GM19324 (cell line): ENCODE data around the gene MOK.
A peak's percentile ranks its signal among the peaks of the same experiment; 100 is the strongest.
"Not testable (repeated sequence)": the region's sequence is repeated elsewhere in the genome, so short reads cannot be mapped to it uniquely, and the experiment has no call there.

Experiments
- ATAC-seq: cut with Tn5 transposase; IDR thresholded peaks from one replicate; pipeline ENCODE4 v1.9.1; 2021; ENCODE audit warnings: mild to moderate bottlenecking, moderate library complexity; ENCODE audit not compliant: unreplicated experiment, low FRiP score

The MOK gene

DNA sequence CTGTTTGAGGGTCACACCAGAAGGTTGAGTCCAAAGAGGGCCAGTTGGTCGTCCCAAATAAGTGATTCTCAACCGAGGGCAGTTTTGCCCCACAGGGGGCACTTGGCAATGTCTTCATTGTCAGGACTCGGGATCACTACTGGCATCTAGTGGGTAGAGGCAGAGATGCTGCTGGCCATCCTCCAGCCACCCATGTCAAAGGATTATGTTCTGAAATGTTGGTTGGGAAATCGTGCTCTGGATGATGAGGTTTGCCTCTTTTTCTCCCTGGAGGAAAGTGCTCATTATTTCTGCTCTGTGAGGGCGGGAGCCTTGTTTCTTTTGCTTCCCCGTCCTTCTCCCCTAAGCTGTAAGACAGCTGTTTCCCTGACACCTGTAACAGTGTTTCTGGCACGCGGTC, 18.1 kb upstream of the MOK start:
- no peak for ATAC-seq

DNA sequence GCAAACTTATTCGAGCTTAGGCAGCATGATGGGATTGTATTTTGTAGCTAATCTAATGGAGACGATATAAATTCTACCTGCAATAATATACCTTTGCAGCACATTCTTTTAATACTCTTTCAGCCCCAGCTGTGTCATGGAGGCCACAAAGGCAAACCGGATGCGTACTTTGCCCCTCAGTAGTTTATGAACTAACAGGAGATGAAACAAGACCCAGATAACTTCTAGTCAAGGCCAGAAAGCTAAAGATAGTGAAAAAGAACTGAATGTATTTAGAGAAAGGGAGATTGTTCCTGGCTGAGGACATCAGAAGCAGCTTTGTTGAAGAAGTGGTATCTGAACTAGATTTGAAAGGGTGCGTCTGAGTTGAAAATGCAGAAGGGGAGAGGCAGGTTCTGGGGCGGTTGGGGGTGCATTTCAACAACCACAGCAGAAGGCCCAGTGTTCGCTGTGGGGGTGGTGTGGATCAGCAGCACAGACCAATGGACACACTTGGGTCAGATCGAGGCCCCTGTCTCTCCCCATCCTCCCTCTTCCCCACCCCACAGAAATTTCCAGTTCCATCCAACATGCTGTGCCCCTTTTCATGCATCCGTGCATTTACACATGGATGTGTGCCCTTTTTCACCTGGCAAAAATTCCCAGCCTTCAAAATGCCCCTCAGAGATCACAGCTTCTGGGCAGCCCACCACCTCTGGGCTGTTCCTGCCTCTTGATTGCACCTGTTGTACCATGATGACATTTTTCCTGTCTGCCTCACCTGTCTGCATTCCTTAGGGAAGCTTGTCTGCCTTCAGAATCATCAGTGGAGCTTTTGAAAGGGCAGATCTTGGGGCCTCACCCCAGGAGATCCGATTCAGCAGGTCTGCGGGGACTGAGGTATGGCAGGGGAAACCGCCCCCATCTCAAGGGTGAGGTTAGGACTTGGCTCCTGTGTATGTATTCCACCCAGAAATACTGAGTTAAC, 16.8 kb upstream of the MOK start:
- no peak for ATAC-seq

DNA sequence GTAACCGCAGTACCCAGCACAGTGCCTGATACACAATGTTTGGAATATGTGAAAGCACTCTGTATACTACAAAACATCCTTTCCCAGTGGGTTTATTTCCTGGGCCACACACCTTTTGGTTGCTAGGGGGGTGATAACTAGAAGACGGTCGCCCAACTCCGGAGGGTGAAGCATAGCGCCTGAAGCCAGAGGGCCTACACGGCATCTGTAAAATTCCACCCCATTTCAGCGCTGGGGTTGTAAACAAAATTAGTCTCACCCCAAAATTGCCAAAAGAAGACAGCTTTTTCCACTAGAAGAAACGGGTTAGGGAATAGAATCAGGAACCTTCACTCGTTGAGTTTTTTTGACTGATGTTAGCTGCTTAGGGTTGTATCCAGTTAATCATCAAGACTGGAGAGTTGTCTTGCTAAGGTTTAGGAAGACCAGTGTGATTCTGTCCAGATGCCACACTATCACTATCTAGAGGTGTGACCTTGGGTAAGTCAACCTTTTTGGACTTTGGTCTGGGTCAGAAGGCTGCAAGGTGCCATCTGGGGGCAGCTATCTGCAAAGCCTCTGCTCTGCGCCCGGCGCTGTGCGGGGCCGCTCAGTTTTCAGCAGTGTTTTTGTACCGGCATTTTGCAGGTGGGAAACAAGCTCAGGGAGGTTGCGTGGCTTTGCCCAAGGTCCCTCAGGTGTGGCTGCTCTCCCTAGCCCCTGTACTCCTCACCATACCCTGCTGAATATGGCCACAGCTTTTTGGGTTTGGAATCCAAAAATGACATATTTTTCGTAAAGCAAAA, 15.9 kb upstream of the MOK start:
- no peak for ATAC-seq

DNA sequence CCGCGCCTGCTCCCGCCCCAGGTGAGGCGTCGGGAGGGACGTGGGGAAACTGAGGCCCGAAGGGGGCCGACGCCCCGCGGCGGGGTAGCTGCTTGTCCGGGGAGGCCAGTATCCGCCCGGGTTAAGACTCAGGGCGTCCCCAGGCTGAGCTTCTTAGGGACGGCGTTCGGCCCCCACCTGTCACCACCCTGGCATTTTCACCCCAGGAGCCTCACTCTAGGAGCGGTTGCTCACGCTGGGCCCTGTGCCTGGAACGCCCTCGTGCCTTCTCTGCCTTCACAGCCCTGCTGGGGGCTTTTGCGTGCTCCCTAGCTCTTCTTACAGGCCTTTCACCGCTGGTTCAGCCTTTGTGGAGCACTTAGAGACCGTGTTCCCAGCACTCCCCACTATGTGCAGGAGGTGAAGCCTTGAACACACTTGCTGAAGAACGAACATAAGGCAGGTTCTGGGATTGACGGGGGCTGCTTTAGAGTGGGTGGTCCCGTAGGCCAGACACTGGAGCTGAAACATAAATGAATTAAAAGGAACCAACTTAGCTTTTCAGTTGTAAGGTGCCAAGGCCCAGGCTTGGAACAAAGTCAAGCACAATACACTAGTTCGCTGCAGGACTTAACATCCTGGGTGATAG, 15.2 kb upstream of the MOK start:
- ATAC-seq = no peak

DNA sequence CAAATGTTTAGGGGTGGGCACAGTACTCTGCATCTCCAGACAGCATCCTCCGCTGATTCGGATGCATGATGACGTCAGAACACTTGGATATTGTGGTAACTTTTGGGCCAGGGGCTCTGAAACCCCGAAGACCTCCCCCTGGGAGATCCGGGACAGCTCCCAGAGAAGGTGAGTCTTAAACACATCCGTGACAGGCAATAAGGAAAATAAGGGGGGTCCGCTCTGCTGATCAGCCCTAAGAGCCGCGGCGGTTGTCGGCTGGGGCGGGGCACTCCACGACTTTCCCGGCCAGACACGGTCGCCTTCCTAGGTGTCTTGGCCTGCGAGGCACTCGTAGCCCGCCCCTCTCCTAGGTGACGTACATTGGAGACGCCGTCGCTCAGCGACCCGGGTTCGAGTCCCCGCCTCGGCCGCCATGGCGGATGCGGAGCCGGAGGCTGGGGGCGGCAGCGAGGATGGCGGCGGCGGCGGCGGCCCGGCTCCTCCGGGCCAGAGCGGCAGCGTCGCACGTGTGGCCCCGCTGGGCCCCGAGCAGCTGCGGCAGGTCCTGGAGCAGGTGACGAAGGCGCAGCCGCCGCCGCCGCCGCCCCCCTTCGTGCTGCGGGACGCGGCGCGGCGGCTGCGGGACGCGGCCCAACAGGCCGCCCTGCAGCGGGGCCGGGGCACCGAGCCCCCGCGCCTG, 14.5 kb upstream of the MOK start, which contains the start of gene ZNF839:
Gene ZNF839 (plus strand): TSS at position 396 of the 682 bp plus-strand sequence. CDS start 20 bp downstream, at position 416.
- ATAC-seq = peak; percentile 57

DNA sequence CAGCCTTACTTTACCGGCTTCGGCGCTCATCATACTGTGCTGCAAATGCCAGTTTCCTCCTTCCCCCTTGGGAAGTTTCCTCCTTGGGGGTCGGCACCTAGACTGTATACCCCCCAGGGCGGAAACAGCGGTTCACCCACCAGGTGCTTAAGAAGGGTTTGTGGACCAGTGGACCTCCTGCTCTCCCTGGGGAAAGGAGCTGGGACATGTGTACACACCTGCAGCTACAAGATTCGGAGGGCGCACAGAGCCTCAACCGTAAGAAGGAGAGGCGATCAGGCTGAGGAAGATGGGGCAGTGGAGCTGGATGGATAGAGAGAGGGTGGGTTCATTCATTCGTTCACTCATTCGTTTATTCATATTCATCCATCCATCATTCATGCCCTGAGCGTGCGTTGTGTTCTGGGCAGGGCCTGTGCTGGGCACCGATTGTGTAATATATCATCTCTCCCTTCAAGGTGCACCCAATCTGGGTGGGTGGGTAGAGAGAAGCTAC, 13.9 kb upstream of the MOK start:
- no peak for ATAC-seq

DNA sequence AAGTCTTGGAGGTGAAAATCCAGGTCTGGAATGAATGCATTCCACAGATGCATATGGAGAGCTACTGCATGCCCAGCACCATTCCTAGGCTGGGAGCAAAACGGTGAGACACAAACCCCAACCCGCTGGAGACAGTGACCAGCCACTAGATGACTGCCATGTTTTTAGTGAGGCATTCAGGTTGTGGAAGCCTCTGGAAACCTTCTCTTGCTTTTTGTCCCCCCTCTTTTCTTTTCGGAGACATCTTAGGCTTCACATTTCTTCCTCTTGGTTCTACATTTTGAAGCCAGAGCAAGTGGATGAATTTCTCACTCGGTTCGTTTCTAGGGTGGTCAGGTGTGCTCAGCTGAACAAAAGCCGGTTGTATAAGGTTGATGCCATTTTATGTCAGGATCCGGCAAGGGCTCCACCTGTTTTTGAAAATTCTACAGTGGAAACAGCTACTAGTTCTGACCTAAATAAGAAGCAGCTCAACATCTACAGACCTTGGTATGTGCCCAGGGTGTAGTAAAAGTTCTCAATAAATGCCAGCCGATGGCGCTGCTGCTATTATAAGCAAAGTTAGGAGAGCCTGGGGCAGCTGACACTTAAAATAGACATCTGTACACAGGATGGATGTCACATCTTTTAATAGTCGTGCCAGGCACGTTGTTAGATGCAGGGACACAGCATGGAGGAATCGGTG, 12.7 kb upstream of the MOK start:
- no peak for ATAC-seq

DNA sequence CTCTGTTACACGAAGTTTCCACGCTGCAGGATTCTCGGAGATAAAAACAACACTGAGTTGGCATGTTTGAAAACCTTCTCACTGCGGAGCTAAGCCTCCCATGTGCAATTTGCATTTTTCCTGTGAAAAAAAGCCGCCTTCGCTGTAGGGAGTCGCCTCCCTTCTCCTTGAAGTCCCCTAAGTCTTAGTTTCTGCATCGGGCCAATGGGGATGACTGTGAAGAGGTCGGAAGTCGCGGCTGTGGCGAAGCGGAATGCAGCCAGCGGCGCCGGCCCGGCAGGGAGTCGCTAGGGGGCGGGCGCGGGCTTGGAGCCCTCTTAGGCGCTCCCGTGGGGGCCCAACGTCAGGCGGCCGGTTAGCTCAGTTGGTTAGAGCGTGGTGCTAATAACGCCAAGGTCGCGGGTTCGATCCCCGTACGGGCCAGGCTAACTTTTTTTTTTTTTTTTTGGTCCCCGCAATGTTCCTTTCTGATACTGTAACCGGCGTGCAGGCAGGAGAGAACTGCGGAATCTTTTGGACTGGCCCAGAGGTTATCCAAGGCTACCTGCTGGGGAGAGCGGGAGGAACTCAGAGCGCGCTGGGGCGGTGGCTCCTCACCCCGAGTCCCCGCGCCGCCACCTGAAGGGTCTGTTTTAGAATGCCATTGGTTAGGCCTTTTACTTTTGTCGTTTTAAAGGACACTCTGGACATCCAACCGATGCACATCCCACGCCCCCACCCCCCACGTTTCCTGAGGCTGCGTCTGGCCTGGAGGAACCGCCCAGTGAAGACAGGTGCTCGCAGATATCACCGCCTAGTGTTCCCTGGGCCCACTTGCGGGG, 12.0 kb upstream of the MOK start:
- peak; percentile 62 for ATAC-seq

DNA sequence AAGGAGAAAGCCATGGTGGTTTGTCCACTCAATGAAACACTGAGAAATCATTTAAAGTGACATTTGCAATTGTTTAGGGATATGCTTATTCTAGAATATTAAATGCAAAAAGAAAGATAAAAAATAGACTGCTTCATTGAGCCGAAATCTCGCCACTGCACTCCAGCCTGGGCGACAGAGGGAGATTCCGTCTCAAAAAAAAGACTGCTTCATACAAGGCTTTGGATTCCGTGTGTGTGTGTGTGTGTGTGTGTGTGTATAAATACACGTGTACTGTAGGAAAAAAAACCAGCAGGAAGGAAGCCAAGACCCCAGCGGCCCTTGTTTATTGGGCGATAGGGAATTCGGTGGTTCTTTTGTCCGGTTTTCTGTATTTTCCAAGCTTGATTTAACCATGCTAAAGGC, 11.4 kb upstream of the MOK start:
- no peak for ATAC-seq

DNA sequence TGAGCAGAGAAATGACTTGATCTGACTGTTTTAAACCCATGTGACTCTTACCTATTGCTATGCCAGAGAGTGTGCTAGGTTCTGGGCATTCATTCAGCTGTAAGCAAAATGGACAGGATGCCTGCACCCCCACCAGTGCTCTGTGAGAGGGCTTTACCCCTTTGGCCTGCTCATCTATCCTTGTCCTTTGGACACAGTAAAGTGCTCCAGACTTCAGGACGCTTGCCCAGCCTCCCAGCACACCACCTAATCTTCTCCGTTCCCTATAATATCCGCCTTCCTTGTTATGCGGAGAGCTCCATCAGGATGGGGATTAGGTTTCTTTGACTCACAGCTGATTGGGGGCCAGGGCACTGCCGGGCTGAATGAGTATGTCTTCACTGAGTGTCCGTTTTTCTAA, 10.2 kb upstream of the MOK start:
- no peak for ATAC-seq

DNA sequence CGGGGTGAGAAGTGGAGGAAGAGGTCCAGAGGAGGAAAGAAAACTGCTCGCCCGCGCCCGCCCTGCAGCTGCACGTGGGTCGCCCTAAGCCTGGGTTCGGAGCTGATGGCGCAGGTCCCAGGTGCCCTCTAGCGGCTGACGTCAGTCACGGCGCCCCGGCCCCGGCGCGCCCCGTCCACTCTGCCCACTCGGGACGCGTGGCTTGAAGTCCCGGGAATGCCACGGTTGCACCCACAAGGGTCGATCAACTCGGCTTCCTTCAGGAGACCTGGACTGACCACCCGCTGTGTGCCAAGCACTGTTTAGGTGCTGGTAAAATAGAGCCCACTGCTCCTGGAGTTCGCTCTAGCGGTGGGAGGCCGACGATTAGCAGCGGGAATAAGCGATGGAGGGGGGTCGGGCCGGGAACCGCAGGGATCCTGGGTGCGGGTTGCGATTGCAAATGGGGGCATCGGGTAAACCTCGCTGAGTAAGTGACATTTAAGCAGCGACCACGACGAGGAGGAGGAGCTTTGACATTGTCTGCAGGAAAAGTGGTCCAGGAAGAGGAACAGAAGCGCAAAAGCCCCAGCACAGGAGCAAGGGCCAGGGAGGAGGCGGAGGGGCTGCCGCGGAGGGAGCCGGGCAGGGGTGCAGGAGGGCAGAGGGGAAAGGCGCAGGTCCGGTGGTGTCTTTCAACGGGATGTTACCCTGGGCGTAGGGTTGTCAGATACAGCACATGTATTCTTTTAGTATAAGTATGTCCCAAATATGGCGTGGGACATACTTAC, 9.5 kb upstream of the MOK start:
- peak; percentile 60 for ATAC-seq

DNA sequence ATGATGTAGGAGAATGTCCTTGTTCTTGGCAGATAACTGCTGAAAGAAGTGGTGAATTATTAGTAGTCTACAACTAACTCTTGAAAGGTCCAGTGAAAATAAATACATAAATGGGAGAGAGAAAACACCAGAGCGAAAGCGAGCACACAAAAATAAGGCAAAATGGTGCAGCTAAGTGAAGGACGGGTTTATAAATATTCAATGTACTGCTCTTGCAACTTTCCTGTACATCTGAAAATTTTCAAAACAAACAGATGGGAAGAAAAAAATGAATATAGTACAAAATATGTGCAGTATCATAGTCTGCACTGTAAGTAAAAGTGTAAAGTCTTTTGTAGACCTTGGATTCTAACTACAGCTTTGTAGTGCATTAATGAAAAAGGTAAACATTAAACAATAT, 1.3 kb downstream of the MOK start:
- ATAC-seq = no peak

DNA sequence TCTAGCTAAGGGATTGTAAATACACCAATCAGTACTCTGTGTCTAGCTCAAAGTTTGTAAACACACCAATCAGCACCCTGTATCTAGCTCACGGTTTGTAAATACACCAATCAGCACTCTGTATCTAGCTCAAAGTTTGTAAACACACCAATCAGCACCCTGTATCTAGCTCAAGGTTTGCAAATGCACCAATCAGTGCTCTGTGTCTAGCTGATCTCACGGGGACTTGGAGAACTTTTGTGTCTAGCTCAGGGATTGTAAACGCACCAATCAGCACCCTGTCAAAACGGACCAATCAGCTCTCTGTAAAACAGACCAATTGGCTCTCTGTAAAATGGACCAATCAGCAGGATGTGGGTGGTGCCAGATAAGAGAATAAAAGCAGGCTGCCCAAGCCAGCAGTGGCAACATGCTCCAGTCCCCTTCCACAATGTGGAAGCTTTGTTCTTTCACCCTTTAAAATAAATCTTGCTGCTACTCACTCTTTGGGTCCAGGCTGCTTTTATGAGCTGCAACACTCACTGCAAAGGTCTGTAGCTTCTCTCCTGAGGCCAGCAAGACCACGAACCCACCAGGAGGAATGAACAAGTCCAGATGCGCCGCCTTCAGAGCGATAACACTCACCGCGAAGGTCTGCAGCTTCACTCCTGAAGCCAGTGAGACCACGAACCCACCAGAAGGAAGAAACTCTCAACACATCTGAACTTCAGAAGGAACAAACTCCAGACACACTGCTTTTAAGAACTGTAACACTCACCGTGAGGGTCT, 6.5 kb downstream of the MOK start:
- ATAC-seq = not testable (repeated sequence)

DNA sequence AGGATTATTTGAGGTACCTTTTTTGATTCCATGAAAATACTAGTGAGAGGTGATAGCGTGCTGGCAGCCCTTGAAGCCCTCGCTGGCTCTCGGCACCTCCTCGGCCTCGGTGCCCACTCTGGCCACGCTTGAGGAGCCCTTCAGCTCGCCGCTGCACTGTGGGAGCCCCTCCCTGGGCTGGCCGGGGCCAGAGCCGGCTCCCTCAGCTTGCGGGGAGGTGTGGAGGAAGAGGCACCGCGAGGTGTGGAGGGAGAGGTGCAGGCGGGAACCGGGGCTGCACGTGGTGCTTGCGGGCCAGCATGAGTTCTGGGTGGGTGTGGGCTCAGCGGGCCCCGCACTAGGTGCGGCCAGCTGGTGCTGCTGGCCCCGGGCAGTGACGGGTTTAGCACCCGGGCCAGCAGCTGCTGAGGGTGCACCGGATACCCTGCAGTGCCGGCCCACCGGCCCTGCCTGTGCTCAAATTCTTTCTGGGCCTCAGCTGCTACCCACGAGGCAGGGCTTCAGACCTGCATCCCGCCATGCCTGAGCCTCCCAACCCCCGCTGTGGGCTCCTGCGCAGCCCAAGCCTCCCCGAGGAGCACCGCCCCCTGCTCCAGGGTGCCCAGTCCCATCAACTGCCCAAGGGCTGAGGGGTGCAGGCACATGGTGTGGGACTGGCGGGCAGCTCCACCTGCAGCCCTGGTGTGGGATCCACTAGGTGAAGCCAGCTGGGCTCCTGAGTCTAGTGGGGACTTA, 7.4 kb downstream of the MOK start:
- no peak for ATAC-seq

DNA sequence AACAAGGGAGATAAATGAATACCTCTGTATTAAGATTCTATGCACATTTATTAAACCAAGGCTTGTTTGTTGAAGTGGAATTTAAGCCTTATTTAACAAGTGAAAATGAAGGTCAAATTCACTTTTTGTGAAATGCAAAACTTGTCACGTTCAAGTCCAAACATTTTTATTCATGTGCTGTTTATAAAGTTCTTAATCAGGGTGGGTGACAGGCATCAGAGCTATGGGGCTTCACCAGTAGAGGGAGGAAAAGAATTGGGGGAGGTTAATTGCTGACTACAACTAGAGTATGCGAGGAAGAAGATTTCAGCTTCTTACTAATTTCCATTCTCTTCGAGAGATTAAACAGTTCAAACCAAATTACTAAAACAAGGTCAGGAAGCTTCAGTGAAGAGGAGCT, 9.7 kb downstream of the MOK start:
- ATAC-seq = no peak

DNA sequence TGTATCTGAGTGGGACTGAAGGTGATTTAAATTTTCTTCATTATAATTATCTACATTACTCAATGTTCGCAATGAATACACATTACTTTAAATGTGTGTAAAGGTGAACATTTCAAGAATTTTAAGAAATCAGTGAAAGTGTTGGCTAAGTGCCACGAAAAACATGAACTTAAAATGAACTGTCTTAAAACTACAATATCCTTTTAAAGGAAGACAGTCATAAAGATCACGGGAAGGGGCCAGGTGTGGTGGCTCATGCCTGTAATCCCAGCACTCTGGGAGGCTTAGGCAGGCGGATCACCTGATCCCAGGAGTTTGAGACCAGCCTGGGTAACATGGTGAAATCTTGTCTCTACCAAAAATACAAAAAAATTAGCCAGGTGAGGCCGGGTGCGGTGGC, 11.2 kb downstream of the MOK start:
- ATAC-seq = no peak

DNA sequence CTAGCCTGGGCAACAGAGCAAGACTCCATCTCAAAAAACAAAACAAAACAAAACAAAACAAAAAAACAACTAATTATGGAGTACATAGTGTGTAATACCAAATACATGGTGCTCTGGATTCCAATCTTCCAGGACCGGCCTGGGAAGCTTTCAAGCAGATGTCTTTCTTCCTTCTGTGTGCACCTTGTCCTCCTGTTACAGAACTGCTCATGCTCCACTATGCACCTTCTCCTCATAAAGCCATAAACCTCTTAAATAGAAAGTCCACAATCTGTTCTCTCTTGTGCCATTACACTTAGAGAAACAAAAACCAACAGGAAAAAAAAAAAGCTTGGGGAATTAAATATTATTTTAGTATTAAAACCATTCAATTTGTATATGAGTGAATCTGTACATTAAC, 12.5 kb downstream of the MOK start:
- ATAC-seq = no peak
